Sigmoid colon (tissue), 7 donors: ENCODE measurements around the gene RIMBP2. TPM values are rescaled to one million over a fixed set of nuclear protein-coding genes. Genes with fewer than 3 reads are reported as not detected.

Source experiments
- DNase-seq: peaks from one replicate; pipeline ENCODE4 v3.0.0-alpha.2; 2019
- H3K27ac ChIP-seq, 4 donors: fragments of 200-600 bp; sonication (generic); one replicate each; pipeline ENCODE4 v1.5.1; 2016 to 2019; ENCODE audit warnings: mild to moderate bottlenecking in 1 of 4
- H3K27me3 ChIP-seq, 3 donors: fragments of 200-600 bp; sonication (generic); one replicate each; pipeline ENCODE4 v1.5.1; 2019; ENCODE audit warnings: mild to moderate bottlenecking in 1 of 3
- H3K36me3 ChIP-seq, 4 donors: fragments of 200-600 bp; sonication (generic); one replicate each; pipeline ENCODE4 v1.5.1; 2016 to 2019
- H3K4me1 ChIP-seq, 4 donors: fragments of 200-600 bp; sonication (generic); one replicate each; pipeline ENCODE4 v1.5.1; 2017 to 2019
- H3K4me3 ChIP-seq, 4 donors: fragments of 200-600 bp; sonication (generic); one replicate each; pipeline ENCODE4 v1.5.1; 2017 to 2019; ENCODE audit warnings: mild to moderate bottlenecking in 2 of 4, moderate library complexity in 1 of 4
- H3K9me3 ChIP-seq, 4 donors: fragments of 200-600 bp in 3 of 4; sonication (generic) in 3 of 4; one replicate each; pipeline versions ENCODE4 v1.5.1 to v1.6.1; 2013 to 2019
- CTCF ChIP-seq, 4 experiments: fragments of 450-650 bp in 3 of 4; fragments of 200-600 bp in 1 of 4; IDR thresholded peaks; one replicate each; pipeline ENCODE4 v1.5.1; 2016 to 2019; ENCODE audit warnings: antibody characterized with exemption in 4 of 4, mild to moderate bottlenecking in 3 of 4, moderate library complexity in 2 of 4
- EP300 ChIP-seq, 4 donors: sonication (generic); formaldehyde crosslinking; IDR thresholded peaks; one replicate each; pipeline ENCODE4 v1.6.1; 2017; ENCODE audit warnings: antibody characterized with exemption in 4 of 4
- POLR2A ChIP-seq, 2 donors: fragments of 450-650 bp; IDR thresholded peaks; one replicate each; pipeline ENCODE4 v1.6.1; 2016; ENCODE audit warnings: antibody characterized with exemption in 2 of 2, mild to moderate bottlenecking in 2 of 2, moderate library complexity in 2 of 2
- POLR2AphosphoS5 ChIP-seq, 4 donors: sonication (generic); formaldehyde crosslinking; IDR thresholded peaks; one replicate each; pipeline ENCODE4 v1.6.1; 2017; ENCODE audit warnings: antibody characterized with exemption in 4 of 4
- WGBS, 2 donors: extraction: QIAGEN DNeasy Blood & Tissue Kit; methylation state at CpG; one replicate each; pipeline ENCODE4 v1.1.7; 2013; 5-methylcytosine and 5-hydroxymethylcytosine counted together
- intact Hi-C: fragments of 100-400 bp; cut with DNase I; formaldehyde crosslinking; loops from one replicate; pipeline ENCODE4 v1.15.1; 2023
- polyA plus RNA-seq, 3 donors: library from polyadenylated mRNA; stranded (reverse); fragments of 200-250 nt; gene quantifications; one replicate each; pipeline ENCODE4 v1.2.3, GENCODE V29; 2013
- total RNA-seq, 4 donors: library from RNA; depleted of rRNA; stranded (reverse); fragments of >200 nt; gene quantifications; one replicate each; pipeline ENCODE4 v1.1.0, GENCODE V29; 2016
- donor health status: healthy with polysubstance abuse.
- donor health status: Bipolar disorder and iron deficiency.
- donor health status: healthy.

The RIMBP2 gene
- total and polyA plus RNA-seq, 7 donors: under 0.01 to 5.5 (median 1.4) TPM

GRCh38 chr12:130447655-130447965 lies 268.5 kb downstream of the RIMBP2 start:
- Histone ChIP-seq H3K36me3 (no peaks in the 10 kb centered on the region), H3K27me3 (no peaks in the 10 kb centered on the region), H3K9me3 (no peaks in the 10 kb centered on the region), H3K4me1 (no peaks in the 10 kb centered on the region), H3K4me3 (no peak overlapping the region), H3K27ac (no peak overlapping the region)
- WGBS, 2 donors: 90 to 92% methylated on average over 11 of the region's 11 CpGs
- no peak for DNase-seq
- intact Hi-C loops: no loop called here
- TF ChIP-seq EP300 (IDR thresholded peaks at IDR 0.05): no peak
- TF ChIP-seq CTCF (IDR thresholded peaks at IDR 0.05): no peak
- TF ChIP-seq POLR2A (IDR thresholded peaks at IDR 0.05): no peak
- no peak for TF ChIP-seq POLR2AphosphoS5 (IDR thresholded peaks at IDR 0.05)

- no peak overlapping the region for H3K4me3 ChIP-seq
- intact Hi-C loops: no loop called here
- DNase-seq: no peak
- WGBS, 2 donors: 85 to 86% methylated on average over 32 of the region's 32 CpGs
- TF ChIP-seq POLR2A (IDR thresholded peaks at IDR 0.05) (no peak), EP300 (IDR thresholded peaks at IDR 0.05) (no peak), POLR2AphosphoS5 (IDR thresholded peaks at IDR 0.05) (no peak), CTCF (IDR thresholded peaks at IDR 0.05) (no peak)
- no peaks in the 10 kb centered on the region for H3K4me1 ChIP-seq
- no peak overlapping the region for H3K27ac ChIP-seq
- H3K27me3 ChIP-seq: no peaks in the 10 kb centered on the region
- no peaks in the 10 kb centered on the region for H3K9me3 ChIP-seq
- no peaks in the 10 kb centered on the region for H3K36me3 ChIP-seq
These were observed 269.0 kb downstream of the RIMBP2 start for GRCh38 chr12:130446846-130447654.

- Histone ChIP-seq H3K4me1 (no peaks in the 10 kb centered on the region), H3K27me3 (no peaks in the 10 kb centered on the region), H3K4me3 (no peak overlapping the region), H3K27ac (no peak overlapping the region), H3K9me3 (no peaks in the 10 kb centered on the region), H3K36me3 (no peaks in the 10 kb centered on the region)
- 90 to 93% methylated on average over 16 of the region's 16 CpGs for WGBS, 2 donors
- TF ChIP-seq POLR2A (IDR thresholded peaks at IDR 0.05) (no peak), CTCF (IDR thresholded peaks at IDR 0.05) (no peak), POLR2AphosphoS5 (IDR thresholded peaks at IDR 0.05) (no peak), EP300 (IDR thresholded peaks at IDR 0.05) (no peak)
- no peak for DNase-seq
- intact Hi-C loops: no loop called here
These were observed 271.1 kb downstream of the RIMBP2 start for GRCh38 chr12:130444986-130445385.

- Histone ChIP-seq H3K9me3 (no peaks in the 10 kb centered on the region), H3K4me1 (no peaks in the 10 kb centered on the region), H3K27ac (no peak overlapping the region), H3K27me3 (no peaks in the 10 kb centered on the region), H3K36me3 (no peaks in the 10 kb centered on the region), H3K4me3 (no peak overlapping the region)
- no peak for DNase-seq
- TF ChIP-seq POLR2A (IDR thresholded peaks at IDR 0.05) (no peak), POLR2AphosphoS5 (IDR thresholded peaks at IDR 0.05) (no peak), CTCF (IDR thresholded peaks at IDR 0.05) (no peak), EP300 (IDR thresholded peaks at IDR 0.05) (no peak)
- intact Hi-C loops: no loop called here
- WGBS, 2 donors: 65 to 83% methylated on average over 5 of the region's 5 CpGs
These were observed 272.0 kb downstream of the RIMBP2 start for GRCh38 chr12:130444061-130444460.
